ENCODE data around the gene TIMM17A. TPM values are rescaled to one million over a fixed set of nuclear protein-coding genes. Genes with fewer than 3 reads are reported as not detected.

Gene TIMM17A
- total and polyA plus RNA-seq, 2 experiments from 2014 or later, result 65.0 to 90.1 TPM

- Histone ChIP-seq H3K79me2 (peaks cover 3% of the 10 kb centered on the region), H3K27ac (no peak overlapping the region), H2AFZ (no peak overlapping the region), H3K9me2 (replicated peaks; ENCODE audit: insufficient read depth) (no peaks in the 10 kb centered on the region), H3K36me3 (replicated peaks; ENCODE audit: insufficient read depth, low read depth) (no peaks in the 10 kb centered on the region), H3K27me3 (no peaks in the 10 kb centered on the region), H3K4me1 (ENCODE audit: insufficient read depth) (peaks cover 9% of the 10 kb centered on the region), H3K9me3 (ENCODE audit: low read depth) (no peaks in the 10 kb centered on the region), H3K4me2 (no peak overlapping the region), H3K4me3 (no peak overlapping the region), H4K20me1 (ENCODE audit: insufficient read depth, poor library complexity, severe bottlenecking) (no peaks in the 10 kb centered on the region)
- TF ChIP-seq EZH2phosphoT487 (IDR thresholded peaks at IDR 0.05; ENCODE audit: low read depth, severe bottlenecking, unreplicated experiment) (no peak), EZH2 (IDR thresholded peaks at IDR 0.05; ENCODE audit: borderline replicate concordance) (no peak), CTCF (IDR thresholded peaks at IDR 0.05; ENCODE audit: poor library complexity) (no peak)
- DNase-seq (ENCODE audit: low spot score), result no peak
- WGBS (ENCODE audit: low lambda C conversion rate, missing lambda C conversion rate), result 93% methylated on average over 3 of the region's 3 CpGs
Measured at GRCh38 chr1:201921952-201922558, 33.2 kb upstream of the TIMM17A start.

GRCh38 chr1:201925301-201925567 is 30.1 kb upstream of the TIMM17A start:
- H3K4me1 ChIP-seq (ENCODE audit: insufficient read depth), result no peaks in the 10 kb centered on the region
- no peaks in the 10 kb centered on the region for H3K27me3 ChIP-seq
- no peaks in the 10 kb centered on the region for H3K9me3 ChIP-seq (ENCODE audit: low read depth)
- H3K79me2 ChIP-seq, result peaks cover 3% of the 10 kb centered on the region
- H4K20me1 ChIP-seq (ENCODE audit: insufficient read depth, poor library complexity, severe bottlenecking), result no peaks in the 10 kb centered on the region
- H3K4me2 ChIP-seq, result no peak overlapping the region
- H3K9me2 ChIP-seq (replicated peaks; ENCODE audit: insufficient read depth), result no peaks in the 10 kb centered on the region
- 66% methylated on average over 2 of the region's 2 CpGs for WGBS (ENCODE audit: low lambda C conversion rate, missing lambda C conversion rate)
- no peak for DNase-seq (ENCODE audit: low spot score)
- H3K4me3 ChIP-seq, result no peak overlapping the region
- H2AFZ ChIP-seq, result no peak overlapping the region
- no peak for TF ChIP-seq EZH2phosphoT487 (IDR thresholded peaks at IDR 0.05; ENCODE audit: low read depth, severe bottlenecking, unreplicated experiment)
- TF ChIP-seq CTCF (IDR thresholded peaks at IDR 0.05; ENCODE audit: poor library complexity), result no peak
- TF ChIP-seq EZH2 (IDR thresholded peaks at IDR 0.05; ENCODE audit: borderline replicate concordance), result no peak
- no peak overlapping the region for H3K27ac ChIP-seq
- no peaks in the 10 kb centered on the region for H3K36me3 ChIP-seq (replicated peaks; ENCODE audit: insufficient read depth, low read depth)

- no peaks in the 10 kb centered on the region for H3K27me3 ChIP-seq
- H3K9me3 ChIP-seq (ENCODE audit: low read depth), result no peaks in the 10 kb centered on the region
Measured at GRCh38 chr1:201925981-201926645, 29.2 kb upstream of the TIMM17A start.

More at GRCh38 chr1:201925981-201926645, 29.2 kb upstream of the TIMM17A start:
- 63% methylated on average over 5 of the region's 5 CpGs for WGBS (ENCODE audit: low lambda C conversion rate, missing lambda C conversion rate)
- Histone ChIP-seq H3K36me3 (replicated peaks; ENCODE audit: insufficient read depth, low read depth) (no peaks in the 10 kb centered on the region), H2AFZ (no peak overlapping the region), H3K79me2 (no peaks in the 10 kb centered on the region), H4K20me1 (ENCODE audit: insufficient read depth, poor library complexity, severe bottlenecking) (no peaks in the 10 kb centered on the region), H3K4me1 (ENCODE audit: insufficient read depth) (no peaks in the 10 kb centered on the region), H3K27ac (peak overlapping the region; percentile 34), H3K4me2 (no peak overlapping the region), H3K4me3 (no peak overlapping the region), H3K9me2 (replicated peaks; ENCODE audit: insufficient read depth) (no peaks in the 10 kb centered on the region)
- TF ChIP-seq CTCF (IDR thresholded peaks at IDR 0.05; ENCODE audit: poor library complexity) (no peak), EZH2 (IDR thresholded peaks at IDR 0.05; ENCODE audit: borderline replicate concordance) (no peak), EZH2phosphoT487 (IDR thresholded peaks at IDR 0.05; ENCODE audit: low read depth, severe bottlenecking, unreplicated experiment) (no peak)
- no peak for DNase-seq (ENCODE audit: low spot score)

Measured in hepatocyte (in vitro differentiated cells).